Spleen (tissue), 7 donors: ENCODE data around the gene TBKBP1.

Experiments used
- CTCF ChIP-seq, 11 experiments: fragments of 200-600 bp in 7 of 11; fragments of 450-650 bp in 4 of 11; sonication (generic) in 4 of 11; IDR thresholded peaks in 8 of 11; conservative IDR thresholded peaks in 3 of 11; 1 replicate in 7 of 11; 2 replicates in 4 of 11; pipeline versions ENCODE4 v1.4.0 to v1.8.0; 2016 to 2021; ENCODE audit warnings: antibody characterized with exemption in 11 of 11, inconsistent platforms in 4 of 11, mild to moderate bottlenecking in 1 of 11
- POLR2A ChIP-seq, 3 donors: fragments of 450-650 bp; IDR thresholded peaks; one replicate each; pipeline ENCODE4 v1.5.1; 2017; ENCODE audit warnings: antibody characterized with exemption in 3 of 3, mild to moderate bottlenecking in 1 of 3
- donor health status: DM: no; HTN: no; CAD: no; lungs with moderate emphysema.
- donor health status: DM: no; HTN: no; CAD: no.
- donor health status: DM: no; HTN: no; CAD: no.

GRCh38 chr17:47727704-47728036 is 33.7 kb downstream of the TBKBP1 start:
- TF ChIP-seq POLR2A (IDR thresholded peaks at IDR 0.05) = no peak
- no peak for TF ChIP-seq CTCF (IDR thresholded peaks at IDR 0.05 in 8 of 11, conservative IDR thresholded peaks at IDR 0.05 in 3 of 11)
